Uterus (tissue), 4 donors: ENCODE results near the gene KCNQ2. TPM values are rescaled to one million over a fixed set of nuclear protein-coding genes. Genes with fewer than 3 reads are reported as not detected.

Experiments used
- DNase-seq, 2 donors: peaks; one replicate each; pipeline ENCODE4 v3.0.0-alpha.2; 2019 to 2020
- H3K27ac ChIP-seq, 2 donors: fragments of 200-600 bp; sonication (generic); 1 replicate in 1 of 2; 2 replicates in 1 of 2; pipeline ENCODE4 v1.5.1; 2016 to 2018
- H3K27me3 ChIP-seq, 2 donors: fragments of 200-600 bp; sonication (generic); one replicate each; pipeline ENCODE4 v1.5.1; 2018 to 2019; ENCODE audit warnings: control low read depth in 1 of 2
- H3K36me3 ChIP-seq, 2 donors: fragments of 200-600 bp; sonication (generic); one replicate each; pipeline ENCODE4 v1.5.1; 2019; ENCODE audit warnings: control low read depth in 1 of 2
- H3K4me1 ChIP-seq, 2 donors: fragments of 200-600 bp; sonication (generic); one replicate each; pipeline ENCODE4 v1.5.1; 2018 to 2019; ENCODE audit warnings: control low read depth in 1 of 2
- H3K4me3 ChIP-seq, 2 donors: fragments of 200-600 bp; sonication (generic); 1 replicate in 1 of 2; 2 replicates in 1 of 2; pipeline ENCODE4 v1.5.1; 2018 to 2019; ENCODE audit warnings: mild to moderate bottlenecking in 1 of 2
- H3K9me3 ChIP-seq, 2 donors: fragments of 200-600 bp; sonication (generic); one replicate each; pipeline ENCODE4 v1.5.1; 2019; ENCODE audit warnings: control low read depth in 1 of 2
- CTCF ChIP-seq, 4 experiments: fragments of 200-600 bp in 2 of 4; fragments of 450-650 bp in 2 of 4; sonication (generic) in 2 of 4; IDR thresholded peaks; one replicate each; pipeline ENCODE4 v1.5.1; 2016 to 2019; ENCODE audit warnings: antibody characterized with exemption in 4 of 4, mild to moderate bottlenecking in 2 of 4, moderate library complexity in 1 of 4
- POLR2A ChIP-seq, 2 donors: fragments of 450-650 bp; IDR thresholded peaks; one replicate each; pipeline ENCODE4 v1.6.1; 2016; ENCODE audit warnings: antibody characterized with exemption in 2 of 2, mild to moderate bottlenecking in 1 of 2, moderate library complexity in 1 of 2
- intact Hi-C: fragments of 100-400 bp; cut with DNase I; formaldehyde crosslinking; loops from one replicate; pipeline ENCODE4 v1.15.1; 2023; ENCODE audit warnings: low total_unique reads
- total RNA-seq, 4 donors: library from RNA; depleted of rRNA in 3 of 4; stranded (reverse); fragments of >200 nt in 3 of 4; gene quantifications; one replicate each; pipeline versions ENCODE4 v1.1.0 to v1.2.4, GENCODE V29; 2014 to 2023
- donor health status: DM: yes; HTN: yes; CAD: no.

The KCNQ2 gene
- total RNA-seq, 4 donors from 2014 or later, result 1.2 to 4.9 TPM; not detected in 2

- Histone ChIP-seq H3K27me3 (peaks cover 9 to 16% of the 10 kb centered on the region in 2 donors), H3K9me3 (no peaks in the 10 kb centered on the region), H3K4me3 (no peak overlapping the region), H3K27ac (no peak overlapping the region), H3K4me1 (peaks cover 0 to 10% of the 10 kb centered on the region in 2 donors), H3K36me3 (no peaks in the 10 kb centered on the region)
- TF ChIP-seq POLR2A (IDR thresholded peaks at IDR 0.05), result no peak
- TF ChIP-seq CTCF (IDR thresholded peaks at IDR 0.05), result no peak
- intact Hi-C loops, result no loop called here
- no peak for DNase-seq
Observed at GRCh38 chr20:63495167-63495720, 22.8 kb upstream of the KCNQ2 start.

GRCh38 chr20:63494420-63495166, 22.1 kb upstream of the KCNQ2 start:
- Histone ChIP-seq H3K9me3 (no peaks in the 10 kb centered on the region), H3K27me3 (peaks cover 9 to 16% of the 10 kb centered on the region in 2 donors), H3K4me1 (peaks cover 0 to 8% of the 10 kb centered on the region in 2 donors), H3K4me3 (no peak overlapping the region), H3K36me3 (no peaks in the 10 kb centered on the region), H3K27ac (no peak overlapping the region)
- TF ChIP-seq POLR2A (IDR thresholded peaks at IDR 0.05), result no peak
- no peak for TF ChIP-seq CTCF (IDR thresholded peaks at IDR 0.05)
- intact Hi-C loops, result no loop called here
- DNase-seq, result no peak

GRCh38 chr20:63494084-63494419, 21.6 kb upstream of the KCNQ2 start:
- TF ChIP-seq POLR2A (IDR thresholded peaks at IDR 0.05) (no peak), CTCF (IDR thresholded peaks at IDR 0.05) (no peak)
- Histone ChIP-seq H3K4me3 (no peak overlapping the region), H3K27ac (no peak overlapping the region), H3K36me3 (no peaks in the 10 kb centered on the region), H3K4me1 (peaks cover 0 to 3% of the 10 kb centered on the region in 2 donors), H3K27me3 (peaks cover 9 to 13% of the 10 kb centered on the region in 2 donors), H3K9me3 (no peaks in the 10 kb centered on the region)
- intact Hi-C loops, result no loop called here
- DNase-seq, result no peak

- Histone ChIP-seq H3K9me3 (no peaks in the 10 kb centered on the region), H3K4me1 (no peaks in the 10 kb centered on the region), H3K27me3 (peaks cover 8 to 13% of the 10 kb centered on the region in 2 donors), H3K4me3 (no peak overlapping the region), H3K36me3 (no peaks in the 10 kb centered on the region), H3K27ac (no peak overlapping the region)
- TF ChIP-seq POLR2A (IDR thresholded peaks at IDR 0.05) (no peak), CTCF (IDR thresholded peaks at IDR 0.05) (no peak)
- intact Hi-C loops, result no loop called here
- DNase-seq, result no peak
Observed at GRCh38 chr20:63493563-63494020, 21.1 kb upstream of the KCNQ2 start.

- intact Hi-C loops, result no loop called here
- Histone ChIP-seq H3K4me1 (peaks cover 0 to 3% of the 10 kb centered on the region in 2 donors), H3K36me3 (no peaks in the 10 kb centered on the region), H3K9me3 (no peaks in the 10 kb centered on the region), H3K27ac (no peak overlapping the region), H3K4me3 (no peak overlapping the region), H3K27me3 (peaks cover 3 to 8% of the 10 kb centered on the region in 2 donors)
- TF ChIP-seq CTCF (IDR thresholded peaks at IDR 0.05) (no peak), POLR2A (IDR thresholded peaks at IDR 0.05) (no peak)
- DNase-seq, result no peak
Observed at GRCh38 chr20:63492982-63493381, 20.5 kb upstream of the KCNQ2 start.
